Measurements from ENCODE around the gene SUGCT.
"Not testable (repeated sequence)": the region's sequence is repeated elsewhere in the genome, so short reads cannot be mapped to it uniquely, and the experiment has no call there.

DNA sequence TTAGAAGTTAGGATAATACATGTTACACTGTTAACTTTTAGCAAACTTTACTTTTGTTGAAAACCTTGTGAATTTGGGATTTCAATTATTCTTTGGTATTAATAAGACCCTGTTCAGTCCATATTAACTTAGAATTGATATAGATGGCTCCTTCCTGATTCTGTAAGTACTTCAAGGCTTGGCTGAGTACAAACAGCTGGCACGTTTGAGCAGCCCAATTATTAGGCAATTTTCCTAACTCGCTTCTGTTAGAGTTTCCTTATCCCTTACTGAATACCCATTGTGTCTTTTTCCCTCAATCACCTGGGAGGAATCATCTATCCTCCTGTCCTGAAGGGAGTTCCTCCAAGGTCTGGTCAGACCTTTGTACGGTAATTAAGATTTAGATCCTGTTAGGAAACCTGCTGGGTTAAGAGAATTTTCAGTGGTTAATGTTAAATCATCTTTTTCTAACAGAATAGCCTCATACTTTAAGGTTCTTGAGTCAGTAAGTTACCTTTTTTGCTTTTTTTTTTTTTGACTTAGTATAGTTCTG is 10.9 kb downstream of the SUGCT start:
- TF ChIP-seq, protein P1, sequence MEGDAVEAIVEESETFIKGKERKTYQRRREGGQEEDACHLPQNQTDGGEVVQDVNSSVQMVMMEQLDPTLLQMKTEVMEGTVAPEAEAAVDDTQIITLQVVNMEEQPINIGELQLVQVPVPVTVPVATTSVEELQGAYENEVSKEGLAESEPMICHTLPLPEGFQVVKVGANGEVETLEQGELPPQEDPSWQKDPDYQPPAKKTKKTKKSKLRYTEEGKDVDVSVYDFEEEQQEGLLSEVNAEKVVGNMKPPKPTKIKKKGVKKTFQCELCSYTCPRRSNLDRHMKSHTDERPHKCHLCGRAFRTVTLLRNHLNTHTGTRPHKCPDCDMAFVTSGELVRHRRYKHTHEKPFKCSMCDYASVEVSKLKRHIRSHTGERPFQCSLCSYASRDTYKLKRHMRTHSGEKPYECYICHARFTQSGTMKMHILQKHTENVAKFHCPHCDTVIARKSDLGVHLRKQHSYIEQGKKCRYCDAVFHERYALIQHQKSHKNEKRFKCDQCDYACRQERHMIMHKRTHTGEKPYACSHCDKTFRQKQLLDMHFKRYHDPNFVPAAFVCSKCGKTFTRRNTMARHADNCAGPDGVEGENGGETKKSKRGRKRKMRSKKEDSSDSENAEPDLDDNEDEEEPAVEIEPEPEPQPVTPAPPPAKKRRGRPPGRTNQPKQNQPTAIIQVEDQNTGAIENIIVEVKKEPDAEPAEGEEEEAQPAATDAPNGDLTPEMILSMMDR (conservative IDR thresholded peaks at IDR 0.05; ENCODE audit: low read depth, low read length), result not testable (repeated sequence)
- not testable (repeated sequence) for TF ChIP-seq EZH2 (IDR thresholded peaks at IDR 0.05; ENCODE audit: borderline replicate concordance, low read depth, low read length, poor library complexity, severe bottlenecking)

All from A673 (cell line).